IMR-90 (cell line): ENCODE results near the gene ADAMTS20.

Experiments
- CTCF ChIP-seq: conservative IDR thresholded peaks from 2 replicates; pipeline ENCODE4 v1.5.1; 2012; ENCODE audit warnings: mild to moderate bottlenecking, low read depth, low read length, improper control_type of control experiment
- FOS ChIP-seq: fragments of 150-350 bp; IDR thresholded peaks from 2 replicates; pipeline ENCODE4 v1.6.1; 2016; ENCODE audit warnings: low read depth, low read length
- MAFK ChIP-seq: IDR thresholded peaks from 2 replicates; pipeline ENCODE4 v1.6.1; 2012; ENCODE audit warnings: low read depth, low read length, improper control_type of control experiment
- MAZ ChIP-seq: IDR thresholded peaks from 2 replicates; pipeline ENCODE4 v1.6.1; 2012; ENCODE audit warnings: low read depth, mild to moderate bottlenecking, low read length, improper control_type of control experiment, moderate library complexity, borderline replicate concordance
- MXI1 ChIP-seq: IDR thresholded peaks from 2 replicates; pipeline ENCODE4 v1.6.1; 2012; ENCODE audit warnings: low read depth, mild to moderate bottlenecking, low read length, moderate library complexity, borderline replicate concordance
- NFE2L2 ChIP-seq: fragments of 150-350 bp; IDR thresholded peaks from 2 replicates; pipeline ENCODE4 v1.6.1; 2016; ENCODE audit warnings: low read depth, mild to moderate bottlenecking, low read length
- POLR2A ChIP-seq: IDR thresholded peaks from 2 replicates; pipeline ENCODE4 v1.6.1; 2012; ENCODE audit warnings: mild to moderate bottlenecking, low read depth, low read length
- SMC3 ChIP-seq: fragments of 150-350 bp; IDR thresholded peaks from 2 replicates; pipeline ENCODE4 v1.6.1; 2016; ENCODE audit warnings: low read depth, mild to moderate bottlenecking, antibody characterized with exemption, low read length, moderate library complexity

- TF ChIP-seq NFE2L2 (no peak), POLR2A (no peak), MXI1 (no peak), MAFK (no peak), CTCF (no peak), FOS (no peak), MAZ (no peak), SMC3 (no peak)
These were observed 226.2 kb downstream of the ADAMTS20 start for GRCh38 chr12:43325786-43326185.
